OCI-LY3 (cell line): ENCODE data around the gene GOLT1A.

Experiments
- CTCF ChIP-seq: fragments of 200-600, 300-600 bp; sonication (generic); IDR thresholded peaks from 2 replicates; pipeline ENCODE4 v1.5.1; 2014; ENCODE audit warnings: antibody characterized with exemption, low read length, low read depth
- EZH2phosphoT487 ChIP-seq: fragments of 200-600 bp; shearing (Covaris generic); IDR thresholded peaks from 2 replicates; pipeline ENCODE4 v1.6.1; 2018; ENCODE audit warnings: antibody characterized with exemption, mixed run types, low read depth

- TF ChIP-seq CTCF (no peak), EZH2phosphoT487 (no peak)
Measured at GRCh38 chr1:204257446-204257845, 43.7 kb upstream of the GOLT1A start.
